ENCODE results near the gene KDF1. TPM values are rescaled to one million over a fixed set of nuclear protein-coding genes. Genes with fewer than 3 reads are reported as not detected.

Gene KDF1
- total and polyA plus RNA-seq, 2 of the 13 experiments (the other 11 are each of a cell fraction or from before 2014, with no cell fraction given), result 1.9 to 4.9 TPM

DNA sequence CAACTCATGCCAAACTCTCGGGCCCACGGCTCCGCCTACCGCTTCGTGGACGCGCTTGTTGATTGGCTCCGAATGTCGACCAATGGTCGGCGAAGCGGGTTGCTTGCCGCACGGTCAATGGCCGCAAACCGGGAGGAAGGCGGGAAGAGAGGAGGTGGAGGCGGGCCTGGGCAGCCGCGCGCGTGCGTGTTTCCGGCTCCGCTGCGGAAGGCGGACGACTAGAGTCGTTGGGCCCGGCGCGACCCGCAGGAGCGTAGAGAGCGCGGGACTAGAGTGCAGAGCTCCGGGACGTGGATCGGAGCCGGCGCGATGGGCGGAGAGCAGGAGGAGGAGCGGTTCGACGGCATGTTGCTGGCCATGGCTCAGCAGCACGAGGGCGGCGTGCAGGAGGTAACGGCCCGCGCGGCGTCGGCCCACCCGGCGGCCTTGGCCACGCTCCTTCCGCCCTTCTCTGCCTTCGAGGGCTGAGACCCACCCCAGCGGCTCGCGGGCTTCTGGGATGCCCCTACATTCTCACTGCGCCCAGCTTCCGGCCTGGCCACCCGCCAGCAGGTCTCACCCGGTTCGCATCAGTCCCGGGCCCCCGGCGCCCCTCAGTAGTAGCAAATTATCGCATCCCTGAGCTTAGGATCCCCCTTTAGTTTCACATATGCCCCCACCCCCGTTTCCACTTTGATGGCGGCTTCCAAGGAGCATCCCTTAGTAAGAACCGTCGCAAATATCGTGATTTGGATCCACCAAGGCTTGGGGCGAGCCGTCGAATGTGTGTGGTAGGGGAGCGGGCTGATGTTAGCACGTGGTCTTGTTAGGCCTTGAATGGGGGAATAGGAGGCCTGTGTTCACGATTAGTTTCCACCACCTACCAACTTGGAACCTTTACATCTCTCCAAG lies 38.5 kb downstream of the KDF1 start, which contains the start of gene NUDC (continued):
- TF ChIP-seq, protein P1, sequence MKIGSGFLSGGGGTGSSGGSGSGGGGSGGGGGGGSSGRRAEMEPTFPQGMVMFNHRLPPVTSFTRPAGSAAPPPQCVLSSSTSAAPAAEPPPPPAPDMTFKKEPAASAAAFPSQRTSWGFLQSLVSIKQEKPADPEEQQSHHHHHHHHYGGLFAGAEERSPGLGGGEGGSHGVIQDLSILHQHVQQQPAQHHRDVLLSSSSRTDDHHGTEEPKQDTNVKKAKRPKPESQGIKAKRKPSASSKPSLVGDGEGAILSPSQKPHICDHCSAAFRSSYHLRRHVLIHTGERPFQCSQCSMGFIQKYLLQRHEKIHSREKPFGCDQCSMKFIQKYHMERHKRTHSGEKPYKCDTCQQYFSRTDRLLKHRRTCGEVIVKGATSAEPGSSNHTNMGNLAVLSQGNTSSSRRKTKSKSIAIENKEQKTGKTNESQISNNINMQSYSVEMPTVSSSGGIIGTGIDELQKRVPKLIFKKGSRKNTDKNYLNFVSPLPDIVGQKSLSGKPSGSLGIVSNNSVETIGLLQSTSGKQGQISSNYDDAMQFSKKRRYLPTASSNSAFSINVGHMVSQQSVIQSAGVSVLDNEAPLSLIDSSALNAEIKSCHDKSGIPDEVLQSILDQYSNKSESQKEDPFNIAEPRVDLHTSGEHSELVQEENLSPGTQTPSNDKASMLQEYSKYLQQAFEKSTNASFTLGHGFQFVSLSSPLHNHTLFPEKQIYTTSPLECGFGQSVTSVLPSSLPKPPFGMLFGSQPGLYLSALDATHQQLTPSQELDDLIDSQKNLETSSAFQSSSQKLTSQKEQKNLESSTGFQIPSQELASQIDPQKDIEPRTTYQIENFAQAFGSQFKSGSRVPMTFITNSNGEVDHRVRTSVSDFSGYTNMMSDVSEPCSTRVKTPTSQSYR (CRISPR knock-in tag; IDR thresholded peaks at IDR 0.05; ENCODE audit: borderline replicate concordance), result 0 out of 2 replicates have a peak, but pooled peaks have one; percentile 10
- TF ChIP-seq, protein P2, sequence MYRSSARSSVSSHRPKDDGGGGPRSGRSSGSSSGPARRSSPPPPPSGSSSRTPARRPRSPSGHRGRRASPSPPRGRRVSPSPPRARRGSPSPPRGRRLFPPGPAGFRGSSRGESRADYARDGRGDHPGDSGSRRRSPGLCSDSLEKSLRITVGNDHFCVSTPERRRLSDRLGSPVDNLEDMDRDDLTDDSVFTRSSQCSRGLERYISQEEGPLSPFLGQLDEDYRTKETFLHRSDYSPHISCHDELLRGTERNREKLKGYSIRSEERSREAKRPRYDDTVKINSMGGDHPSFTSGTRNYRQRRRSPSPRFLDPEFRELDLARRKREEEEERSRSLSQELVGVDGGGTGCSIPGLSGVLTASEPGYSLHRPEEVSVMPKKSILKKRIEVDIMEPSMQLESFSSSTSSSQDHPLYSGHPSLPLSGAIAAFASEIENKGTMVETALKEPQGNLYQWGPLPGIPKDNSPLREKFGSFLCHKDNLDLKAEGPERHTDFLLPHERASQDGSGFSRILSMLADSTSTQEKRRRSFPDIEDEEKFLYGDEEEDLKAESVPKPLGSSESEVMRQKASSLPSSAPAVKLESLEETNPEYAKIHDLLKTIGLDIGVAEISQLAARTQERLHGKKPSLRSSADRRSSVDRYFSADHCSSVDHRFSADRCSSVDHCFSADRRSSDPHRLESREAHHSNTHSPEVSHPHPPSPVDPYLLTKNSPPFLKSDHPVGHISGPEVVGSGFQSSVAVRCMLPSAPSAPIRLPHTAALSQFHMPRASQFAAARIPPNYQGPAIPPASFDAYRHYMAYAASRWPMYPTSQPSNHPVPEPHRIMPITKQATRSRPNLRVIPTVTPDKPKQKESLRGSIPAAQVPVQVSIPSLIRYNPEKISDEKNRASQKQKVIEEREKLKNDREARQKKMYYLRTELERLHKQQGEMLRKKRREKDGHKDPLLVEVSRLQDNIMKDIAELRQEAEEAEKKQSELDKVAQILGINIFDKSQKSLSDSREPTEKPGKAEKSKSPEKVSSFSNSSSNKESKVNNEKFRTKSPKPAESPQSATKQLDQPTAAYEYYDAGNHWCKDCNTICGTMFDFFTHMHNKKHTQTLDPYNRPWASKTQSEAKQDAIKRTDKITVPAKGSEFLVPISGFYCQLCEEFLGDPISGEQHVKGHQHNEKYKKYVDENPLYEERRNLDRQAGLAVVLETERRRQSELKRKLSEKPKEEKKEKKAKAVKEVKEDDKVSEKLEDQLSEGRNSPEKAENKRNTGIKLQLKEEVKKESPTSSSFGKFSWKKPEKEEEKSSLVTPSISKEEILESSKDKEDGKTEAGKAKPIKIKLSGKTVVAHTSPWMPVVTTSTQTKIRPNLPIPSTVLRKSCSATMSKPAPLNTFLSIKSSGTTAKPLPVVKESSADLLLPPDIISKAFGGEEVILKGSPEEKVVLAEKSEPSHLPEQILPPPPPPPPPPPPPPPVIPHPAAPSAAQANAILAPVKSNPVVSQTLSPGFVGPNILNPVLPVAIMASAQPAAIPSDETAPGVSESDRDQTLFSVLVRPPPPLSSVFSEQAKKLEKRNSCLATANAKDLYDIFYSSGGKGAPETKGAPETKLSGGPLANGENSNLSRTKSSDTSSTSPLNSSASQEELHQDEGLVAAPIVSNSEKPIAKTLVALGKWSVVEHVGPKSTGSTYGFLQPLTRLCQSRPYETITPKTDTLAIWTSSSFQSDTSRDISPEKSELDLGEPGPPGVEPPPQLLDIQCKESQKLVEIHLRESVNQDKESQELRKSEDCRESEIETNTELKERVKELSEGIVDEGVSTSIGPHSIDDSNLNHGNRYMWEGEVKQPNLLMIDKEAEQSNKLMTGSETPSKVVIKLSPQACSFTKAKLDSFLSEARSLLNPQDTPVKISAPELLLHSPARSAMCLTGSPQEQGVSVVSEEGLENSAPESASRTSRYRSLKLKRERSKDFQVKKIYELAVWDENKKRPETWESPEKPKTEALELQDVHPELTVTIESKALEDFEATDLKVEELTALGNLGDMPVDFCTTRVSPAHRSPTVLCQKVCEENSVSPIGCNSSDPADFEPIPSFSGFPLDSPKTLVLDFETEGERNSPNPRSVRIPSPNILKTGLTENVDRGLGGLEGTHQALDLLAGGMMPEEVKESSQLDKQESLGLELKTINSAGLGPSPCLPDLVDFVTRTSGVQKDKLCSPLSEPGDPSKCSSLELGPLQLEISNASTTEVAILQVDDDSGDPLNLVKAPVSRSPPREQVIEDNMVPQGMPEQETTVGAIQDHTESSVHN (CRISPR knock-in tag; IDR thresholded peaks at IDR 0.05), result no peak; the same call in 1 of the 2 replicates
- TF ChIP-seq ASH2L (IDR thresholded peaks at IDR 0.05; ENCODE audit: insufficient read length, low read depth, low read length), result no peak
- no peak for TF ChIP-seq JUND (CRISPR knock-in tag; IDR thresholded peaks at IDR 0.05)
- peak; percentile 72; the same call in 1 of the 2 replicates for TF ChIP-seq CREB1 (IDR thresholded peaks at IDR 0.05)
- peak; percentile 95 for TF ChIP-seq CREB1 (CRISPR knock-in tag; IDR thresholded peaks at IDR 0.05)
- no peak for TF ChIP-seq RCOR2 (CRISPR knock-in tag; IDR thresholded peaks at IDR 0.05)
- TF ChIP-seq, protein P3, sequence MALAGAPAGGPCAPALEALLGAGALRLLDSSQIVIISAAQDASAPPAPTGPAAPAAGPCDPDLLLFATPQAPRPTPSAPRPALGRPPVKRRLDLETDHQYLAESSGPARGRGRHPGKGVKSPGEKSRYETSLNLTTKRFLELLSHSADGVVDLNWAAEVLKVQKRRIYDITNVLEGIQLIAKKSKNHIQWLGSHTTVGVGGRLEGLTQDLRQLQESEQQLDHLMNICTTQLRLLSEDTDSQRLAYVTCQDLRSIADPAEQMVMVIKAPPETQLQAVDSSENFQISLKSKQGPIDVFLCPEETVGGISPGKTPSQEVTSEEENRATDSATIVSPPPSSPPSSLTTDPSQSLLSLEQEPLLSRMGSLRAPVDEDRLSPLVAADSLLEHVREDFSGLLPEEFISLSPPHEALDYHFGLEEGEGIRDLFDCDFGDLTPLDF (CRISPR knock-in tag; IDR thresholded peaks at IDR 0.05), result peak; percentile 79; the same call in 1 of the 2 replicates
- TF ChIP-seq, protein P4, sequence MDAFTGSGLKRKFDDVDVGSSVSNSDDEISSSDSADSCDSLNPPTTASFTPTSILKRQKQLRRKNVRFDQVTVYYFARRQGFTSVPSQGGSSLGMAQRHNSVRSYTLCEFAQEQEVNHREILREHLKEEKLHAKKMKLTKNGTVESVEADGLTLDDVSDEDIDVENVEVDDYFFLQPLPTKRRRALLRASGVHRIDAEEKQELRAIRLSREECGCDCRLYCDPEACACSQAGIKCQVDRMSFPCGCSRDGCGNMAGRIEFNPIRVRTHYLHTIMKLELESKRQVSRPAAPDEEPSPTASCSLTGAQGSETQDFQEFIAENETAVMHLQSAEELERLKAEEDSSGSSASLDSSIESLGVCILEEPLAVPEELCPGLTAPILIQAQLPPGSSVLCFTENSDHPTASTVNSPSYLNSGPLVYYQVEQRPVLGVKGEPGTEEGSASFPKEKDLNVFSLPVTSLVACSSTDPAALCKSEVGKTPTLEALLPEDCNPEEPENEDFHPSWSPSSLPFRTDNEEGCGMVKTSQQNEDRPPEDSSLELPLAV (CRISPR knock-in tag; conservative IDR thresholded peaks at IDR 0.05; ENCODE audit: low read depth), result no peak; the same call in 1 of the 2 replicates
- peak; percentile 77; the same call in 1 of the 2 replicates for TF ChIP-seq CHCHD3 (CRISPR knock-in tag; IDR thresholded peaks at IDR 0.05)
- peak; percentile 57; the same call in 1 of the 2 replicates for TF ChIP-seq PAX8 (CRISPR knock-in tag; IDR thresholded peaks at IDR 0.05; ENCODE audit: borderline replicate concordance)
- TF ChIP-seq ZNF672 (CRISPR knock-in tag; IDR thresholded peaks at IDR 0.05), result no peak
- TF ChIP-seq MTF2 (CRISPR knock-in tag; IDR thresholded peaks at IDR 0.05; ENCODE audit: borderline replicate concordance), result no peak
